Activated CD4-positive, alpha-beta T cell treated with anti-CD3 and anti-CD28 coated beads, Interleukin-2, amount 50 U/mL, for 16 hours (primary cell): ENCODE measurements around the gene NSRP1.
"Not testable (repeated sequence)": the region's sequence is repeated elsewhere in the genome, so short reads cannot be mapped to it uniquely, and the experiment has no call there.

Experiments
- DNase-seq: peaks from one replicate; pipeline ENCODE4 v3.0.0-alpha.2; 2020

Gene NSRP1, protein sequence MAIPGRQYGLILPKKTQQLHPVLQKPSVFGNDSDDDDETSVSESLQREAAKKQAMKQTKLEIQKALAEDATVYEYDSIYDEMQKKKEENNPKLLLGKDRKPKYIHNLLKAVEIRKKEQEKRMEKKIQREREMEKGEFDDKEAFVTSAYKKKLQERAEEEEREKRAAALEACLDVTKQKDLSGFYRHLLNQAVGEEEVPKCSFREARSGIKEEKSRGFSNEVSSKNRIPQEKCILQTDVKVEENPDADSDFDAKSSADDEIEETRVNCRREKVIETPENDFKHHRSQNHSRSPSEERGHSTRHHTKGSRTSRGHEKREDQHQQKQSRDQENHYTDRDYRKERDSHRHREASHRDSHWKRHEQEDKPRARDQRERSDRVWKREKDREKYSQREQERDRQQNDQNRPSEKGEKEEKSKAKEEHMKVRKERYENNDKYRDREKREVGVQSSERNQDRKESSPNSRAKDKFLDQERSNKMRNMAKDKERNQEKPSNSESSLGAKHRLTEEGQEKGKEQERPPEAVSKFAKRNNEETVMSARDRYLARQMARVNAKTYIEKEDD

GRCh38 chr17:30116661-30117551 is at the start of gene NSRP1:
NSRP1 (plus strand) TSS chr17:30116816; CDS start chr17:30116844, 28 bp downstream.
- DNase-seq = peak; percentile 97

DNA sequence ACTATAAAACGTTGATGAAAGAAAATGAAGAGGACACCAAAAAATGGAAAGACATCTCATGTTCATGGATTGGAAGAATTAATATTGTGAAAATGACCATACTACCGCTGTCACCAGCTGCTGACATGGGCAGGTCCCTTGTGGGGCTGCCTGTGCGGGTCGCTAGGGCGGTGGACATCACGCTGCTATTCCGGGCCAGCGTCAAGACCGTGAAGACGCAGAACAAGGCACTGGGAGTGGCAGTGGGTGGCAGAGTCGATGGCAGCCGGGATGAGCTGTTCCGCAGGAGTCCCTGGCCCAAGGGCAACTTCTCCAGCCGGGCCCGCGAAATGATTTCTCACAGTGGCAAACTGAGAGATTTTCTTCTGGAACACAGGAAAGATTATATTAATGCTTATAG is 48.2 kb upstream of the NSRP1 start:
- DNase-seq = no peak

DNA sequence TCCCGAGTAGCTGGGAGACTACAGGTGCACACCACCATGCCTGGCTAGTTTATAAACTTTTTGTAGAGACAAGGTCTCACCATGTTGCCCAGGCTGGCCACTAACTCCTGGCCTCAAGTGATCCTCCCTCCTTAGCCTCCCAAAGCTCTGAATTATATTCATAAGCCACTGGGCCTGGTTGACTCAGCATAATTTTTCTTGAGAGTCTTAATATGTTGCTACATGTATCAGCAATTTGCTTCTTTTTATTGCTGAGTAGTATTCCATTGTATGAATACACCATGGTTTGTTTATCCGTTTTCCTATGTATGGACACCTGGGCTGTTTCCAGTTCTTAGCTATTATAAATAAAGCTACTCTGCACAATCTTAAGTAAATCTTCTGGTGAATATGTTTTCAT is 42.4 kb upstream of the NSRP1 start:
- no peak for DNase-seq

DNA sequence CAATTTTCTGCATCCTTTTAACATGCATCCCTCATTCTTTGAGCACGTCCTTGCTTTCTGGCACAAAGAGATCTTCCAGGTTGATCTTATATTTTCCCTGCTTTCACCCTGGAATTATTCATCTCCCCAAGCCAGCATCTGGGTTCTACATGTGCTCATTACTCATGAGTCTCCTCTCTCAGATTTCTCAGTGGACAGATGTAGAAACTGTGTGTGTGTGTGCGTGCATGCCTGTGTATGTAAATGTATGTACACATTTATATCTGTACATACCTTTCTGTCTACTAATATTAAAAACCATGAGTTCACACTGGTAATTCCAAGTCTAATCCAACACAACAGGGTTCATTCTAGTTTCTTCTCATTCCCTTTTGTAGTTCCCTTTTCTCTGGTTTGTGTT is 41.9 kb upstream of the NSRP1 start:
- DNase-seq = no peak

- DNase-seq = no peak
These were observed 33.8 kb upstream of the NSRP1 start for GRCh38 chr17:30082773-30083172.

DNA sequence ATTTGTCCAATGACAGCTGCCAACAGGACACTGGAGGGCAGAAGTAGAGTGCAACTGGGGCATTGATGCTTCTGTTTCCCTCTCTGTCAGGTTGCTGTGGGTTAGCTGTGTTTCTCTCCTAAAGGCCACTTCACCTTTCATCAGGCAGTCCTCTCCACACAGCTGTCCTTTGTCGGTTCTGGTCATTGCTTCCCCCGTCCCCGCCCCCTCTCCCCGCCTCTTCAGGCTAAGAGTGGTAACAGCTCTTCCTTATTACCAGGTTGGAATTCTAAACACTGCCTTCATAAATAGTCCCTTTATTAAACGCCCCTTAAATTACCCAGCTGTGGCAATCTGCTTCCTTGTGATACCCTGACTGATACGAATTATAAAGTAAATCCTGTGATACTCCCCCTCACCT is 31.8 kb upstream of the NSRP1 start:
- DNase-seq = no peak

DNA sequence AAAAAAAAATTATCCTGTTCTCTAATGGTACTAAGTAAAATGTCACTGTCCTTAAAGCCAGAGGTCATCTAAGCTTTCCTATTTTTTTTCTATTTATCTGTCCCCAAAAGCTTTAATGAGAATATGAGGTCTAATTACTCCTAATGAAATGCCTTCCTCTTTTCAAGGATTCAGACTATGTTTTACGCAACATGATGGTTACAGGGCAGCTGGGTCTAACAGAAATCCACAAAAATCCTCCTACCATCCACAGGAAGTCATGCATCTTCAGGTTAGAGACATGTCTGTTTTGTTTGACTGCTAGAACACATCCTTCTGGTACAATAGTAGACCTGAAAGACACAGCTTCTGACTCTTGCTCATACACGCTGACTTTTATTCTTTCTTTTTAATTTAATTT is 29.7 kb upstream of the NSRP1 start:
- no peak for DNase-seq

GRCh38 chr17:30087431-30087830 is 29.2 kb upstream of the NSRP1 start:
- not testable (repeated sequence) for DNase-seq

DNA sequence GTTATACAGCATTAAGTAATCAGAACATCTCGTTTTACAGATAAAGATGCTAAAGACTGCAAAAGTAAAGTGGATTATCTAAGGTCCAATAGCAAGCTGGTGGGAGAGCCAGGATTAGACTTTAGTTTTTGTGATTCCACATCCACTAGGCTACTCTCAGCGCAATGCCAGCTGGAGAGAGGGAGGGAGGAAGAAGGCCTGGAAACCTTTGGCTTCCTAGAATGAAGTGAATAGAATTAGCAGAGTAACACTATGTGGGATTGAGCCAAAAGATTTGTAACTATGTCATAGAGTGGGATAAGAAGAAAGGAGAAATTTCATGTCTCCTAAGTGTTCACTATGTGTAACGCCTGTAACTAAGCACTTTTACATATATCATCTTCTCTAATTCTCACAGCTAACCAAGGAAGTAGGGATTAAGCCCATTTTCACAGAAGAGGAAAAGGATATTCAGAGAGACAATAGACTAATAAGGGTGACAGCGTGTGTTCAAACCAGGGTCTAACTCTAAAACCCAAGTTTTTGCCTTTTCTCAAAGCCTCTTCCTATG is 25.4 kb upstream of the NSRP1 start:
- DNase-seq = no peak

GRCh38 chr17:30091771-30092170 is 24.8 kb upstream of the NSRP1 start:
- no peak for DNase-seq

DNA sequence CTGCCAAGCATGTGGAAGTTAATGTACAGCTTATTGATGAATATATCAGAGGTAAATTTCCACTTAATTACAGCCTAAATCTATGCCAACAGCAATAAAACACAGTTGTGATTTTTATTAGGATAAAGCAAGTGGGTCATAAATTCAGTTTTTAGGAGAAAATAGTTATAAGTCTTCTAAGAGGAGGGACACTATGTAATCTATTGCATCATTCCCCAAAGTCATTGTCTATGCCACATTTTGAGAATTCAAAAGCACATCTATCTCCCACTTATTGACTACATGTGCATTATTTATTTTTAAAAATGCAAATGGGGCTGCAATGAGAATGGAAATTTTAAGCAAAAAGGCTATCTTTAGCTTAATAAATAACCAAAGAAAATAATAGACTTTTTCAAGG is 23.7 kb upstream of the NSRP1 start:
- DNase-seq = no peak

- peak; percentile 72 for DNase-seq
These were observed 23.0 kb upstream of the NSRP1 start for GRCh38 chr17:30093463-30094147.

GRCh38 chr17:30095507-30096244 is 20.9 kb upstream of the NSRP1 start:
- peak; percentile 20 for DNase-seq

DNA sequence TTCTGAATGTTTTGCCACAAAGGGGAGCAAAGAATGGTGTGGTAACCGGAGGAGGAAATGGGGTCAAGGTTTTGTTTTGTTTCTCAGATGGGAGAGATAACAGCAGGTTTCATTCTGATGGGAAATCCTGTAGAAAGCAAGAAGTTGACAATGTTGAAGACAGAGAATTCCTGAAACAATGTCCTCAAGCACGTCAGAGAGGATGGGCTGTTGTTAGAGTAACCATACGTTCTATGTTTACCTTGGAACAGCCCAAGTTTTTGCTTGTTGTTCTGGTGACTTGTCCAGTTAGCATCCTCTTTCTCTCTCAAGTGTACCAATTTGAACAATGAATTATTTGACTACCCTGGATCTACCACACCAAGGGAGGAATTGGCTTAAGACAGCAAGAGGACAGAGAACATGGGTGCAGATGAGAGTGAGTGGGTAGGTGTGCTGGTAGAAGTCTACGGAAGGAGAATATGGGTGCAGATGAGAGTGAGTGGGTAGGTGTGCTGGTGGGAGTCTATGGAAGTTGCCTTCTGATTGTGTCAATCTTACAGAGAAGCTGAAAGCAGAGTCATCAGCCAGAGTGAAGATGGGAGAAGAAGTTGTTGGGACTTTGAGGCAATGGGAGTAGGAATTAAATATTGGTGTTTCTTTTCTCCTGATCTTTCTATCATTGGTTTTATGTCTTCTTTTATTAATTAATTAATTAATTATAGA is 14.8 kb upstream of the NSRP1 start:
- no peak for DNase-seq

DNA sequence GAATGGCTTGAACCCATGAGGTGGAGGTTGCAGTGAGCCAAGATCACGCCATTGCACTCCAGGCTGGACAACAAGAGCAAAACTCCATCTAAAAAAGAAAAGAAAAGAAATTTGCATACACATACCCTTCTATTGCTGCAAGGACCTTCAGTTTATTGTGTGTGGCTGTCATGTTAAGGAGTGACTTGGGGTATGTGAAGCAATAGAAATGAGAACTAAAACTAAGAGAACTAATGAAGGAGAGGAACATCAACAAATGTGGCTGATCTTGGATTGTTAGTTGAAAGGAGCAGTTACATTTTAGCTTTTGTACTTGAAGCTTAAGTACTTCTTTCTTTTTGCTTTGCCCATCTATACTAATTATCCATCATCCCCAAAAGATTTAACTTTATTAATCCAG is 12.7 kb upstream of the NSRP1 start:
- no peak for DNase-seq

GRCh38 chr17:30104575-30105339 is 11.9 kb upstream of the NSRP1 start:
- peak; percentile 82 for DNase-seq

DNA sequence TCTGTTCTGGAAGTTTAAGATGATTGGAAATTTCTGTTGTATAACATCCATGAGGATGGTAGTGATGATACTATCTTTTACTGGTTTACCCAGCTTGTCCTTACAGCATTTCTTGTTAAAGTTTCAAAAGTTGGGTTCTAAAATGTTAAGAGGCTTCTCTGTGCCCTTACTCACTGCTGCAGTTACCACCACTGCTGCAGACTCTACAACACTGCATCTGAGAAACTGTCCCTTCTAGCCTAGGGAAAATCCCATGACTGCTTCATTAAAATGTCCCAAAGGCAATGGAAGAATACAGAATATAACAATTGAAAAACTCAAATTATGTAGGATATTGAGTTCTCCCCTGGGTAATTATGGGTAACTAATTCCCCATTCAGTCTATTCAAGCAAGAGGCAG is 3.8 kb upstream of the NSRP1 start:
- DNase-seq = no peak

DNA sequence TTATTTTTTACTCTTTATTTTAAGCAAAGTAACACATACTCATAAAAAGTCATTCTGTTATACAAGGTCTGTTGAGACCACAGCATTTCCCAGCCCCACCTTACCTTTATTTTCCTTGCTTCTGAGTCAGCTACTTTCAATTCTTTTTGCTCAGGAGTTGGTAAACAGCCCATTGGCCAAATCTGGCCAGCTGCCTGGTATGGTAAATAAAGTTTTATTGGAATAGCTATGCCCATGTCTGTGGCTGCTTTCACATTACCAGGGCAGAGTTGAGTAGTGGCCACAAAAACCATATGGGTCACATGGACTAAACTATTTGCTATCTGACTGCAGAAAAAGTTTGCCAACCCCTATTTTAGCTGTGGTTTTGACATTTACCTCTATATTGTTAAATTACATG is 3.4 kb upstream of the NSRP1 start:
- peak; percentile 51 for DNase-seq

DNA sequence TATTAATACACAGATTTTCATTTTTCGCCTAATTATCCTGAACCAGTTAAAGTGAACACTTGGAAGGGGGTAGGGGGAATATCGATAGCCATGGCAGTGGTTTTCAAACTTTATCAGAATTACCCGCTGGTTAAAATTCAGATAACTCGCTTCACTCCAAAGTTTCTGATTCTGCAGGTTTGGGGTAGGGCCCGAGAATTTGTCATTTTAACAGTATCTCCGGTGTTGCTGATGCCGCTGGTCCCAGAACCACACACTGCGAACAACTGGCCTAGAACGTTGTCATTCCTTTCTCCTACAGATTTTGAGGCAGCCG is 313 bp upstream of the NSRP1 start:
- no peak for DNase-seq

DNA sequence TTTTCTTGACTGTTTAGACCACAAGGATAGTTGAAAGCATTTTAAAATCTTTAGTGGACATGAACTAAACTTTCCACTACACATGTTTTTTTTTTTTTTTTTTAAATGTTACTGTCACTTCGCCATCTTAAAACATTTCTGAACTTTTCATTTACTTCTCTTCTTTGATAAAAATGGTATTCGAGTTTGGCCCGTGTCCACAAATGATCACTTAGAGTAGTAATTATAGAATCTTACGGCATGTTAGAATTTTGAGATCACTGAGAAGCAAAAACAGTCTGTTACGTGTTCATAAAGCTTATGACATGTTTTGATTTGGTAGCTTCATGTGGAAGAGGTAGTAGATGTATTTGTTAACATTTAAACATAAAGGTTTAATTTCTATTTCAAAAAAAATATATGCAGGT is 1.1 kb downstream of the NSRP1 start:
- DNase-seq = no peak

DNA sequence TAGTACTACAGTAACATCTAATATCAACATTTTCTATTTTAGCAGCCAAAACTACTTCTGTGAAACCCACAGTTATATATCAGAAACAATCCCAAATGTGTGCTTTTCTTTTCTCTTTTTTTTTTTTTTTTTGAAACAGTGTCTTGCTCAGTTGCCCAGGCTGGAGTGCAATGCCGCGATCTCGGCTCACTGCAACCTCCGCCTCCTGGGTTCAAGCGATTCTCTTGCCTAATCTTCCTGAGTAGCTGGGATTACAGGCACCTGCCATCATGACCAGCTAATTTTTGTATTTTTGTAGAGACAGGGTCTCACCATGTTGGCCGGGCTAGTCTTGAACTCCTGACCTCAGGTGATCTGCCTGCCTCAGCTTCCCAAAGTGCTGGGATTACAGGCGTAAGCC is 2.0 kb downstream of the NSRP1 start:
- DNase-seq = not testable (repeated sequence)
